Caco-2 (cell line): ENCODE results near the gene PCSK5. TPM values are rescaled to one million over a fixed set of nuclear protein-coding genes. Genes with fewer than 3 reads are reported as not detected.

Source experiments
- BruUV-seq: library from RNA; stranded (reverse); fragments of 400-500 nt; replicated peaks from 2 replicates; lab custom pipeline; 2021; lab: Mats Ljungman, UMichigan
- CTCF ChIA-PET: fragments of 300-600 bp; sonication (Branson Sonifier 250); formaldehyde crosslinking; loops from one replicate; lab custom pipeline; 2022; ENCODE audit warnings: antibody characterized with exemption; lab: Charles Lee
- POLR2A ChIA-PET: fragments of 300-600 bp; sonication (Branson Sonifier 250); formaldehyde crosslinking; loops from one replicate; lab custom pipeline; 2022; ENCODE audit warnings: antibody characterized with exemption; lab: Charles Lee
- DNase-seq, 2 experiments: peaks; one replicate each; pipeline versions ENCODE4 v3.0.0 to v3.0.0-alpha.2; 2020 to 2022
- H3K27me3 ChIP-seq: replicated peaks from 2 replicates; pipeline ENCODE4 v1.6.0; 2011; ENCODE audit warnings: low read length; ENCODE audit not compliant: control insufficient read depth, insufficient read depth
- H3K36me3 ChIP-seq: 2 replicates; pipeline ENCODE4 v1.5.1; 2011; ENCODE audit warnings: low read length; ENCODE audit not compliant: control insufficient read depth, insufficient read depth
- H3K4me1 ChIP-seq: fragments of 250-450 bp; sonication (Bioruptor Pico); 2 replicates; pipeline ENCODE4 v1.5.1; 2020; ENCODE audit warnings: mild to moderate bottlenecking
- H3K4me3 ChIP-seq: 2 replicates; pipeline ENCODE4 v1.5.1; 2011; ENCODE audit warnings: low read depth, mild to moderate bottlenecking, control low read depth, low read length
- H3K9me3 ChIP-seq: fragments of 250-450 bp; sonication (Bioruptor Pico); 2 replicates; pipeline ENCODE4 v1.5.1; 2020; ENCODE audit warnings: mild to moderate bottlenecking, moderate library complexity
- H3K27ac Mint-ChIP-seq: one replicate; pipeline ENCODE4 v1.8.0; 2022; ENCODE audit warnings: mixed read lengths; ENCODE audit not compliant: unreplicated experiment
- H3K27me3 Mint-ChIP-seq: one replicate; pipeline ENCODE4 v1.8.0; 2022; ENCODE audit warnings: mixed read lengths; ENCODE audit not compliant: insufficient read depth, unreplicated experiment
- H3K36me3 Mint-ChIP-seq: one replicate; pipeline ENCODE4 v1.8.0; 2022; ENCODE audit warnings: mild to moderate bottlenecking, mixed read lengths; ENCODE audit not compliant: insufficient read depth, unreplicated experiment
- H3K4me1 Mint-ChIP-seq: one replicate; pipeline ENCODE4 v1.8.0; 2022; ENCODE audit warnings: low read depth, mixed read lengths; ENCODE audit not compliant: unreplicated experiment
- H3K4me3 Mint-ChIP-seq: one replicate; pipeline ENCODE4 v1.8.0; 2022; ENCODE audit warnings: mild to moderate bottlenecking, moderate library complexity, mixed read lengths; ENCODE audit not compliant: unreplicated experiment
- H3K9me3 Mint-ChIP-seq: one replicate; pipeline ENCODE4 v1.8.0; 2022; ENCODE audit warnings: mixed read lengths; ENCODE audit not compliant: unreplicated experiment
- intact Hi-C: fragments of 100-400 bp; cut with micrococcal nuclease; formaldehyde crosslinking; loops from one replicate; pipeline ENCODE4 v1.10.0; 2022; ENCODE audit not compliant: unreplicated experiment
- total RNA-seq: library from RNA; stranded (reverse); gene quantifications from 2 replicates; pipeline ENCODE4 v1.2.3, GENCODE V29; 2022
- TF ChIP-seq, protein P1 (sequence below), 2 experiments: fragments of 200-600 bp in 1 of 2; IDR thresholded peaks; 1 replicate in 1 of 2; 2 replicates in 1 of 2; pipeline versions ENCODE4 v1.5.1 to v1.8.0; 2011 to 2022; ENCODE audit warnings: antibody characterized with exemption in 1 of 2, control low read depth in 1 of 2, inconsistent platforms in 1 of 2, low read depth in 1 of 2, low read length in 1 of 2, mild to moderate bottlenecking in 1 of 2, moderate library complexity in 1 of 2; ENCODE audit not compliant: insufficient read depth in 1 of 2, severe bottlenecking in 1 of 2, unreplicated experiment in 1 of 2

Gene PCSK5
- total RNA-seq, 1 experiment from 2014 or later = 10.9 TPM

DNA sequence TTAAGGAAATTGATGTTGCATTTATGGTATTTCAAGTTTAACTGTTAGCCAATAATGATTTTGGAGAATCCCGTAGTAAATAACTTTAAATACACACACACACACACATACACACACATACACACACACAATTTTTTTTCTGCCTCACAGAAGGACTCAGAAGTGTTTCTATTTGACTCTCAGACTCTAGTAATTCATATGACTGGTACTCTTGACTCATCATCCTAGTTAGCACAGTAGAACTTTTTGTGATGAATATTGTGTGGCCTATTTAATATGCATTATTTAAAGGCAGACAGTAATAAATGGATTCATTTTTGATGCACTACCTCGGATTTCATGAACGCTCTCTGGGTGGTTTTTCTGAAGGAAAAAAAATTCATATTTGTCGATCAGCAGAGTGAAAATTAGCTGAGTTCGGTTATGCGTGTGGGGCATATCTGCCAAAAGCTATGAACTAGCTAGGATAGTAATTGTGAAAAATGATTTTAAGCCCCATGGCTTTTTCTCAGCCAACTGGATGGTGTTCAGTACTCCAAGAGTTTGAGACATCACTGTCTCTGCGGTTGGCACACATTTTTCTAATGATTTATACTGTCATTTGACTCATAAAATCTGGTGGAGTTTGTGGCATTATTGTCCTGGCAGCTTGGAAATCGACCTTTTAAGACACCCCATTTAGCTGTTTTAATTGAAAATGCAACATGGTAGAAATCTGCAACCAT lies 102.2 kb downstream of the PCSK5 start:
- TF ChIP-seq, protein P1, sequence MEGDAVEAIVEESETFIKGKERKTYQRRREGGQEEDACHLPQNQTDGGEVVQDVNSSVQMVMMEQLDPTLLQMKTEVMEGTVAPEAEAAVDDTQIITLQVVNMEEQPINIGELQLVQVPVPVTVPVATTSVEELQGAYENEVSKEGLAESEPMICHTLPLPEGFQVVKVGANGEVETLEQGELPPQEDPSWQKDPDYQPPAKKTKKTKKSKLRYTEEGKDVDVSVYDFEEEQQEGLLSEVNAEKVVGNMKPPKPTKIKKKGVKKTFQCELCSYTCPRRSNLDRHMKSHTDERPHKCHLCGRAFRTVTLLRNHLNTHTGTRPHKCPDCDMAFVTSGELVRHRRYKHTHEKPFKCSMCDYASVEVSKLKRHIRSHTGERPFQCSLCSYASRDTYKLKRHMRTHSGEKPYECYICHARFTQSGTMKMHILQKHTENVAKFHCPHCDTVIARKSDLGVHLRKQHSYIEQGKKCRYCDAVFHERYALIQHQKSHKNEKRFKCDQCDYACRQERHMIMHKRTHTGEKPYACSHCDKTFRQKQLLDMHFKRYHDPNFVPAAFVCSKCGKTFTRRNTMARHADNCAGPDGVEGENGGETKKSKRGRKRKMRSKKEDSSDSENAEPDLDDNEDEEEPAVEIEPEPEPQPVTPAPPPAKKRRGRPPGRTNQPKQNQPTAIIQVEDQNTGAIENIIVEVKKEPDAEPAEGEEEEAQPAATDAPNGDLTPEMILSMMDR (IDR thresholded peaks at IDR 0.05; ENCODE audit: insufficient read depth in 1 of 2, low read depth in 1 of 2, low read length in 1 of 2, severe bottlenecking in 1 of 2, unreplicated experiment in 1 of 2) = no peak
- Mint-ChIP-seq H3K4me1 (peaks cover 6% of the 10 kb centered on the region), H3K9me3 (no peaks in the 10 kb centered on the region), H3K27me3 (no peaks in the 10 kb centered on the region), H3K36me3 (no peaks in the 10 kb centered on the region), H3K27ac (no peak overlapping the region), H3K4me3 (no peak overlapping the region)
- intact Hi-C loops = no loop called here
- Histone ChIP-seq H3K4me3 (no peak overlapping the region), H3K9me3 (no peaks in the 10 kb centered on the region), H3K36me3 (no peaks in the 10 kb centered on the region), H3K4me1 (peaks cover 16% of the 10 kb centered on the region), H3K27me3 (no peaks in the 10 kb centered on the region)
- CTCF ChIA-PET = no interaction called here
- DNase-seq = no peak
- BruUV-seq = no TSS peak
- POLR2A ChIA-PET = no interaction called here

DNA sequence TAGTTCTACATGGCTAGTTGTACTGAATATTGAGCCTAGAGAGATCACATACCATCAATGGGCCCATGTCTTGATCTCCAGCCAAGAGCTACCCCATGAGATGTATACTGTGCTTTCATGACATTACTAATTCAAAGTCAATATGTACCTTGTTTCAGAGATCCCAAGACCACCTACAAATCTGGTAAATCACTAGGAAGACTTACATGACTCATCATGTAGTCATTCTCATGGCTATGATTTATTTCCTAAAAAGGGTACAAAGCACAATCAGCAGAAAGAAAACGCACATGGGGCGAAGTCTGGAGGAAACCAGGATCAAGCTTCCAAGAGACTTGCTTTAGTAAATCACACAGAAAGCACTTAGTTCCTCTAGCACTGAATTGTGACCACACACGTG lies 103.0 kb downstream of the PCSK5 start:
- Mint-ChIP-seq H3K36me3 (no peaks in the 10 kb centered on the region), H3K27me3 (no peaks in the 10 kb centered on the region), H3K4me1 (peaks cover 6% of the 10 kb centered on the region), H3K4me3 (no peak overlapping the region), H3K27ac (no peak overlapping the region), H3K9me3 (no peaks in the 10 kb centered on the region)
- ChIA-PET CTCF (no interaction called here), POLR2A (no interaction called here)
- H3K9me3 ChIP-seq = no peaks in the 10 kb centered on the region
- H3K4me1 ChIP-seq = peaks cover 19% of the 10 kb centered on the region
- no peak overlapping the region for H3K4me3 ChIP-seq
- H3K36me3 ChIP-seq = no peaks in the 10 kb centered on the region
- BruUV-seq = no TSS peak
- TF ChIP-seq, protein P1 (IDR thresholded peaks at IDR 0.05; ENCODE audit: insufficient read depth in 1 of 2, low read depth in 1 of 2, low read length in 1 of 2, severe bottlenecking in 1 of 2, unreplicated experiment in 1 of 2) = no peak
- intact Hi-C loops = no loop called here
- no peaks in the 10 kb centered on the region for H3K27me3 ChIP-seq
- no peak for DNase-seq

DNA sequence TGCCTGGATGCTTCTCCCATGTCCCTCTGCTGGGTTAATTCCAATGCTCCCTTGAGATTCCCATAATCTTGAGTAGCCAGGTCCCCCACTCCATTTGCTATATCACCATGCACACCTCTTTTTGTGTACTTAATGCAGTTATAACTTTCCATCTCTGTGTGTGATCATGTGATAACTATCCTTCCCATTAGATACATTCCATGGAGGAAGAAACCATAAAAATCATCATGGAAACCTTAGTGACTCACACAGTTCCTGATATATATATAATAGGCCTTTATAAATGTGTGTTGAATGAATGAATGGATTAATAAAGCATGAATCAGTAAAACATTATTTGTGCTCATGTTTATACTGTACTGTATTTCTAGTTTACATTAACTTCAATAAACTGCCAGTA lies 104.6 kb downstream of the PCSK5 start:
- BruUV-seq = no TSS peak
- H3K4me1 ChIP-seq = peaks cover 19% of the 10 kb centered on the region
- no peak for DNase-seq
- no peaks in the 10 kb centered on the region for H3K9me3 ChIP-seq
- H3K27me3 ChIP-seq = no peaks in the 10 kb centered on the region
- TF ChIP-seq, protein P1 (IDR thresholded peaks at IDR 0.05; ENCODE audit: insufficient read depth in 1 of 2, low read depth in 1 of 2, low read length in 1 of 2, severe bottlenecking in 1 of 2, unreplicated experiment in 1 of 2) = no peak
- Mint-ChIP-seq H3K9me3 (no peaks in the 10 kb centered on the region), H3K36me3 (no peaks in the 10 kb centered on the region), H3K27ac (no peak overlapping the region), H3K4me3 (no peak overlapping the region), H3K4me1 (peaks cover 6% of the 10 kb centered on the region), H3K27me3 (no peaks in the 10 kb centered on the region)
- POLR2A ChIA-PET = no interaction called here
- H3K36me3 ChIP-seq = no peaks in the 10 kb centered on the region
- intact Hi-C loops = no loop called here
- no peak overlapping the region for H3K4me3 ChIP-seq
- CTCF ChIA-PET = no interaction called here
